Naive thymus-derived CD4-positive, alpha-beta T cell (primary cell): Measurements from ENCODE around the gene EGFR. TPM values are rescaled to one million over a fixed set of nuclear protein-coding genes. Genes with fewer than 3 reads are reported as not detected.

Experiments
- ATAC-seq: fragments of 150-1000 bp; cut with Tn5 transposase; 2 replicates; pipeline ENCODE4 v1.10.0; 2021; ENCODE audit warnings: mild to moderate bottlenecking, moderate library complexity
- CTCF ChIA-PET: fragments of 350-600 bp; sonication (Branson Sonifier 250); formaldehyde crosslinking; loops from one replicate; lab custom pipeline; 2021; ENCODE audit warnings: antibody characterized with exemption; lab: Charles Lee
- POLR2A ChIA-PET: fragments of 350-600 bp; sonication (Branson Sonifier 250); formaldehyde crosslinking; loops from one replicate; lab custom pipeline; 2021; ENCODE audit warnings: antibody characterized with exemption, inconsistent platforms; lab: Charles Lee
- DNase-seq, 9 donors: peaks; one replicate each; pipeline versions ENCODE4 v3.0.0 to v3.0.0-alpha.2; 2020 to 2022; ENCODE audit warnings: mixed read lengths in 1 of 9
- H3K27ac ChIP-seq: one replicate; pipeline ENCODE4 v1.7.0; 2013; ENCODE audit warnings: mild to moderate bottlenecking, low read depth, low read length, moderate library complexity
- H3K27me3 ChIP-seq, 2 donors: one replicate each; pipeline ENCODE4 v1.7.0; 2013; ENCODE audit warnings: low read length in 2 of 2, mild to moderate bottlenecking in 2 of 2, moderate library complexity in 2 of 2; ENCODE audit not compliant: control insufficient read depth in 2 of 2, insufficient read depth in 2 of 2
- H3K36me3 ChIP-seq, 3 experiments: 1 replicate in 2 of 3; 2 replicates in 1 of 3; pipeline ENCODE4 v1.7.0; 2013; ENCODE audit warnings: low read length in 3 of 3, mild to moderate bottlenecking in 3 of 3, moderate library complexity in 1 of 3; ENCODE audit not compliant: insufficient read depth in 3 of 3, control insufficient read depth in 2 of 3
- H3K4me1 ChIP-seq, 2 donors: one replicate each; pipeline ENCODE4 v1.7.0; 2013; ENCODE audit warnings: low read length in 2 of 2, mild to moderate bottlenecking in 2 of 2, moderate library complexity in 1 of 2; ENCODE audit not compliant: control insufficient read depth in 2 of 2, insufficient read depth in 2 of 2
- H3K4me3 ChIP-seq: 2 replicates; pipeline ENCODE4 v1.7.0; 2013; ENCODE audit warnings: mild to moderate bottlenecking, low read length
- H3K9me3 ChIP-seq, 3 experiments: 1 replicate in 2 of 3; 2 replicates in 1 of 3; pipeline ENCODE4 v1.7.0; 2013; ENCODE audit warnings: low read length in 3 of 3; ENCODE audit not compliant: control insufficient read depth in 2 of 3
- H3K27ac Mint-ChIP-seq, 9 donors: one replicate each; pipeline ENCODE4 v1.8.0; 2020 to 2022; ENCODE audit warnings: mixed read lengths in 9 of 9, mild to moderate bottlenecking in 8 of 9, moderate library complexity in 5 of 9, inconsistent platforms in 2 of 9
- H3K27me3 Mint-ChIP-seq, 5 donors: one replicate each; pipeline ENCODE4 v1.8.0; 2021 to 2022; ENCODE audit warnings: mixed read lengths in 5 of 5, mild to moderate bottlenecking in 1 of 5
- H3K36me3 Mint-ChIP-seq, 5 donors: one replicate each; pipeline ENCODE4 v1.8.0; 2020 to 2022; ENCODE audit warnings: mixed read lengths in 5 of 5, mild to moderate bottlenecking in 3 of 5, inconsistent platforms in 1 of 5
- H3K4me1 Mint-ChIP-seq, 7 donors: one replicate each; pipeline ENCODE4 v1.8.0; 2020 to 2022; ENCODE audit warnings: mixed read lengths in 7 of 7, mild to moderate bottlenecking in 3 of 7, inconsistent platforms in 1 of 7
- H3K4me3 Mint-ChIP-seq, 10 donors: one replicate each; pipeline ENCODE4 v1.8.0; 2020 to 2022; ENCODE audit warnings: mild to moderate bottlenecking in 10 of 10, mixed read lengths in 10 of 10, moderate library complexity in 6 of 10, inconsistent platforms in 2 of 10
- H3K9me3 Mint-ChIP-seq, 11 donors: one replicate each; pipeline ENCODE4 v1.8.0; 2020 to 2022; ENCODE audit warnings: mixed read lengths in 11 of 11, mild to moderate bottlenecking in 4 of 11, inconsistent platforms in 1 of 11, moderate library complexity in 1 of 11
- intact Hi-C, 2 donors: fragments of 100-400 bp; cut with micrococcal nuclease; formaldehyde crosslinking; loops; one replicate each; pipeline ENCODE4 v1.15.1; 2023
- polyA plus RNA-seq, 2 donors: library from polyadenylated mRNA; unstranded; fragments of 300-500 nt; fragmentation: Illumina TruSeq; gene quantifications; one replicate each; pipeline ENCODE4 v1.2.3, GENCODE V29; 2021
- total RNA-seq, 6 experiments: library from RNA in 5 of 6; stranded (reverse) in 5 of 6; gene quantifications; 1 replicate in 5 of 6; 2 replicates in 1 of 6; pipeline ENCODE4 v1.2.3 and lab custom pipeline; 2021 to 2026

EGFR gene
- total and polyA plus RNA-seq, 7 experiments from 2014 or later: 0.16 TPM; not detected in 6

DNA sequence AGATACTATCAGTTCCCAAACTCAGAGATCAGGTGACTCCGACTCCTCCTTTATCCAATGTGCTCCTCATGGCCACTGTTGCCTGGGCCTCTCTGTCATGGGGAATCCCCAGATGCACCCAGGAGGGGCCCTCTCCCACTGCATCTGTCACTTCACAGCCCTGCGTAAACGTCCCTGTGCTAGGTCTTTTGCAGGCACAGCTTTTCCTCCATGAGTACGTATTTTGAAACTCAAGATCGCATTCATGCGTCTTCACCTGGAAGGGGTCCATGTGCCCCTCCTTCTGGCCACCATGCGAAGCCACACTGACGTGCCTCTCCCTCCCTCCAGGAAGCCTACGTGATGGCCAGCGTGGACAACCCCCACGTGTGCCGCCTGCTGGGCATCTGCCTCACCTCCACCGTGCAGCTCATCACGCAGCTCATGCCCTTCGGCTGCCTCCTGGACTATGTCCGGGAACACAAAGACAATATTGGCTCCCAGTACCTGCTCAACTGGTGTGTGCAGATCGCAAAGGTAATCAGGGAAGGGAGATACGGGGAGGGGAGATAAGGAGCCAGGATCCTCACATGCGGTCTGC lies 162.2 kb downstream of the EGFR start:
- H3K27ac ChIP-seq: no peak overlapping the region
- no peaks in the 10 kb centered on the region for H3K36me3 Mint-ChIP-seq
- H3K4me3 Mint-ChIP-seq: no peak overlapping the region
- H3K4me1 Mint-ChIP-seq: no peaks in the 10 kb centered on the region
- peaks cover 0 to 11% (median 6%) of the 10 kb centered on the region in 5 donors for H3K27me3 Mint-ChIP-seq
- ChIA-PET CTCF (no interaction called here), POLR2A (no interaction called here)
- H3K27me3 ChIP-seq: no peaks in the 10 kb centered on the region
- peak overlapping the region in 1 of 9 donors; percentile 23 for H3K27ac Mint-ChIP-seq
- DNase-seq (no peak), ATAC-seq (no peak)
- intact Hi-C loops: no loop called here
- no peak overlapping the region for H3K4me3 ChIP-seq
- H3K36me3 ChIP-seq: no peaks in the 10 kb centered on the region
- no peaks in the 10 kb centered on the region for H3K9me3 ChIP-seq
- H3K4me1 ChIP-seq: no peaks in the 10 kb centered on the region
- H3K9me3 Mint-ChIP-seq: no peaks in the 10 kb centered on the region

GRCh38 chr7:55181762-55182161 lies 162.9 kb downstream of the EGFR start:
- H3K27ac ChIP-seq: no peak overlapping the region

GRCh38 chr7:55183897-55184296 lies 165.1 kb downstream of the EGFR start:
- no peaks in the 10 kb centered on the region for H3K4me1 ChIP-seq
- no peaks in the 10 kb centered on the region for H3K36me3 Mint-ChIP-seq
- no peak for ATAC-seq
- peaks cover 3 to 24% (median 11%) of the 10 kb centered on the region in 5 donors for H3K27me3 Mint-ChIP-seq
- H3K4me3 Mint-ChIP-seq: no peak overlapping the region
- no peaks in the 10 kb centered on the region for H3K4me1 Mint-ChIP-seq
- H3K9me3 ChIP-seq: no peaks in the 10 kb centered on the region
- no peak overlapping the region for H3K4me3 ChIP-seq
- no peak overlapping the region for H3K27ac ChIP-seq
- H3K9me3 Mint-ChIP-seq: no peaks in the 10 kb centered on the region
- intact Hi-C loops: no loop called here
- CTCF ChIA-PET: no interaction called here
- DNase-seq: no peak
- H3K36me3 ChIP-seq: no peaks in the 10 kb centered on the region
- H3K27ac Mint-ChIP-seq: no peak overlapping the region
- POLR2A ChIA-PET: no interaction called here
- H3K27me3 ChIP-seq: no peaks in the 10 kb centered on the region

More at GRCh38 chr7:55181762-55182161, 162.9 kb downstream of the EGFR start:
- Histone ChIP-seq H3K36me3 (no peaks in the 10 kb centered on the region), H3K27me3 (no peaks in the 10 kb centered on the region), H3K4me3 (no peak overlapping the region), H3K9me3 (no peaks in the 10 kb centered on the region), H3K4me1 (no peaks in the 10 kb centered on the region)
- DNase-seq: no peak
- ATAC-seq: no peak
- Mint-ChIP-seq H3K27me3 (peaks cover 0 to 15% (median 8%) of the 10 kb centered on the region in 5 donors), H3K4me3 (no peak overlapping the region), H3K27ac (no peak overlapping the region), H3K36me3 (no peaks in the 10 kb centered on the region), H3K4me1 (no peaks in the 10 kb centered on the region), H3K9me3 (no peaks in the 10 kb centered on the region)
- intact Hi-C loops: no loop called here
- POLR2A ChIA-PET: no interaction called here
- CTCF ChIA-PET: no interaction called here

GRCh38 chr7:55185321-55185802 lies 166.5 kb downstream of the EGFR start:
- Histone ChIP-seq H3K4me3 (no peak overlapping the region), H3K27me3 (no peaks in the 10 kb centered on the region), H3K9me3 (no peaks in the 10 kb centered on the region), H3K36me3 (no peaks in the 10 kb centered on the region), H3K27ac (no peak overlapping the region), H3K4me1 (no peaks in the 10 kb centered on the region)
- no peak overlapping the region for H3K27ac Mint-ChIP-seq
- no peak overlapping the region for H3K4me3 Mint-ChIP-seq
- ChIA-PET POLR2A (no interaction called here), CTCF (no interaction called here)
- H3K9me3 Mint-ChIP-seq: no peaks in the 10 kb centered on the region
- H3K4me1 Mint-ChIP-seq: no peaks in the 10 kb centered on the region
- no peaks in the 10 kb centered on the region for H3K36me3 Mint-ChIP-seq
- ATAC-seq: no peak
- no peak for DNase-seq
- H3K27me3 Mint-ChIP-seq: peaks cover 3 to 34% (median 11%) of the 10 kb centered on the region in 5 donors
- intact Hi-C loops: no loop called here

GRCh38 chr7:55185941-55186609 lies 167.3 kb downstream of the EGFR start:
- DNase-seq (no peak), ATAC-seq (no peak)
- no peaks in the 10 kb centered on the region for H3K4me1 ChIP-seq
- H3K4me3 Mint-ChIP-seq: no peak overlapping the region
- H3K9me3 Mint-ChIP-seq: peaks cover 0 to 3% (median 0%) of the 10 kb centered on the region in 11 donors
- ChIA-PET CTCF (no interaction called here), POLR2A (no interaction called here)
- H3K4me1 Mint-ChIP-seq: no peaks in the 10 kb centered on the region
- H3K36me3 Mint-ChIP-seq: no peaks in the 10 kb centered on the region
- H3K27me3 Mint-ChIP-seq: peaks cover 3 to 37% (median 8%) of the 10 kb centered on the region in 5 donors
- H3K4me3 ChIP-seq: no peak overlapping the region
- no peak overlapping the region for H3K27ac Mint-ChIP-seq
- no peaks in the 10 kb centered on the region for H3K36me3 ChIP-seq
- H3K27ac ChIP-seq: no peak overlapping the region
- no peaks in the 10 kb centered on the region for H3K27me3 ChIP-seq
- no peaks in the 10 kb centered on the region for H3K9me3 ChIP-seq
- intact Hi-C loops: no loop called here

DNA sequence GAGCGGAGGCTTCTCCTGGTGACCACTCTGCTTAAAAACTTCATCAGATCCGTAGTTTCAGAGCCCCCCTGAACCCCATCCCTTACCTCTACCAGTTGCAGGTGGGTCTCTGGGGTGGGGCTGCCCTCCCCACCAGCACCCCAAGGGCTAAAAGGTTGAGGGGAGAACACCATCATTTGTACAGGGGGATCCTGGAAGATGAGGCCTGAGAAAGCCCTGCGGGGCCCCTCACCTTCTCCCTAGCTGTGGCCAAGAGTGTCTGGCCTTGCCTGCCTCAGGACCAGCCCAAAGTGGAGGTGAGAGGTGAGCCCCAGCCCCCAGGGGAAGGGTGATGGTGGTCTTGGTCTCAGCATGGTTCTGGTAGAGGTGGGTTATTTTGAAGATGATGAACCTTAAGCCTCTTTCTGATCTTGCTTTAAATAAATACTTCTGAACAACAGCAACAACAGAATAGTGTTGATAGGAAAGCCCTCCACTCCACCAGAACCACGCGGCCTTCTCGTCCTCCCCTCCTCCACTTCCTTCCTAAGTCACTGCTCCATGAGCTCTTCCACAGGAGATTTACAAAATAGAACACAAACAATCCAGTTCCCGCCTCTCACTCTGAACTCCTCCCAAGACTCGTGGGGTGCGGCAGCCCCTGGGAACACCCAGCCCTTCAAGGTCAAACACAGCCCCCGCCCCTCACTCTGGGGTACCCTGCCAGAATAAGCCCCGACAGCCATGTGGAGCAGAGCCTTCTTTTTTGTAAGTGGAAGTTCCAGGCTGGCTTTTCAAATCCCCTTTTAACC lies 169.1 kb downstream of the EGFR start:
- intact Hi-C loops: no loop called here
- no peak for ATAC-seq
- Histone ChIP-seq H3K27ac (no peak overlapping the region), H3K36me3 (no peaks in the 10 kb centered on the region), H3K27me3 (no peaks in the 10 kb centered on the region), H3K9me3 (no peaks in the 10 kb centered on the region), H3K4me3 (no peak overlapping the region), H3K4me1 (no peaks in the 10 kb centered on the region)
- peaks cover 3 to 37% (median 5%) of the 10 kb centered on the region in 5 donors for H3K27me3 Mint-ChIP-seq
- H3K9me3 Mint-ChIP-seq: peaks cover 0 to 3% (median 0%) of the 10 kb centered on the region in 11 donors
- ChIA-PET CTCF (no interaction called here), POLR2A (no interaction called here)
- H3K4me1 Mint-ChIP-seq: no peaks in the 10 kb centered on the region
- H3K27ac Mint-ChIP-seq: no peak overlapping the region
- H3K4me3 Mint-ChIP-seq: no peak overlapping the region
- H3K36me3 Mint-ChIP-seq: no peaks in the 10 kb centered on the region
- DNase-seq: no peak
